GM19372 (cell line): Measurements from ENCODE around the gene ZFYVE26.

Experiments used
- ATAC-seq: cut with Tn5 transposase; IDR thresholded peaks from one replicate; pipeline ENCODE4 v1.9.1; 2021; ENCODE audit warnings: mild to moderate bottlenecking, low read depth, moderate library complexity; ENCODE audit not compliant: unreplicated experiment

ZFYVE26 gene

DNA sequence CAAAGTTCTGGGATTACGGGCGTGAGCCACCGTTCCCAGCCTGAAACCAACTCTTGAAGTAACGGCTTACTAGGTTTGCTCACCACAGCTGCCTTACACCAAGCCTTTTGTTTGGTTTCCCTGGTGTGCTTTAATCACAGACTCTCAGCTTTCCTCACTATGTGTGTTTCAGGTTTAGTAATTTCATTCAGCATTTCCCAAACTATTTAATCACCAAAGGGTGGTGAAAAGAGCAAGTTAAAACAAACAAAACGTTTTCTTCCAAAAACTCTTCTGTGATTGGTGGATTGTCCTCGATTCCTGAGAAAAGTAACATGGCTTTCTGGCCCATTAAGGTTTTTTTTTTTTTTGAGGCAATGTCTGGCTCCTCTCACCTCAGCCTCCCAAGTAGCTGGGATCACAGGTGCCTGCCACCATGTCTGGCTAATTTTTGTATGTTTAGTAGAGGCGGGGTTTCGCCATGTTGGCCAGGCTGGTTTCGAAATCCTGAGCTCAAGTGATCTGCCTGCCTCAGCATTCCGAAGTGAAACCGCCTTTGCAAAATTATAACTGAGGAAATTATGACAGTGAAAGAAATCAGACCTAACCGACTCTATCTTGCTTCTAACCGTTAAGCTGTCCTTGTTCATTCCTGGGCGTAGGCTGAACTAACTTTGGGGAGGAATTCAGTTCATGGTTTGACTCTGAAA lies 1.5 kb upstream of the ZFYVE26 start:
- no peak for ATAC-seq

DNA sequence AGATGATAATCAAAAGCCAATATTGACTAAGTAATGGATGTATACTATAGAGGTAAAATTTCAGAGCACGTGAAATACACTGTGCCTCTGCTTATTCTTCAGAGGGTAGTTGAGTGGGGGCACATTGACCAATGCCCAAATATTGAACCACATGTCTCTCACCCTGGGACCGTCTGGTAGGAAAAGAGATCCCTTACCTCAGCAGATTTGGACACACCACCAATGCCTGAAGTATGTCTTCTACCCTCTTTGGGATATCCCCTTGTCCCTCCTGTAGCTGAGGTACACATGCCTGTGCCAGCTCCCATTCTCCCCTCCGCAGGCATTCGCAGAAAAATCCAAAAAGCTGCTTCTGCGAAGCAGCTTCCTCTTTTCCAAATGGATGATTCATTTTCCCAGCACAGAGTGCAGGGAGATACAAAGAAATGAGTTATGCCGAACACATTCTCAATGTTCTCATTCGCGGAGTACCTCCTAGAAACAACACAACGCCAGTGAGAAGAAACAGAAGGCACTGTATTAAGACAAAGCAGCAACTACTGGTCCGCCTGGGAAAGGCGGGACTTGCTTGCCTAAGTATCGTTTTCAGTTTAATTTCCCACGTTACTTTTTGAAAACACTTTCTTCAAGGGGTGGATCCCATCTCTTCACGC lies 691 bp downstream of the ZFYVE26 start:
- ATAC-seq: no peak

DNA sequence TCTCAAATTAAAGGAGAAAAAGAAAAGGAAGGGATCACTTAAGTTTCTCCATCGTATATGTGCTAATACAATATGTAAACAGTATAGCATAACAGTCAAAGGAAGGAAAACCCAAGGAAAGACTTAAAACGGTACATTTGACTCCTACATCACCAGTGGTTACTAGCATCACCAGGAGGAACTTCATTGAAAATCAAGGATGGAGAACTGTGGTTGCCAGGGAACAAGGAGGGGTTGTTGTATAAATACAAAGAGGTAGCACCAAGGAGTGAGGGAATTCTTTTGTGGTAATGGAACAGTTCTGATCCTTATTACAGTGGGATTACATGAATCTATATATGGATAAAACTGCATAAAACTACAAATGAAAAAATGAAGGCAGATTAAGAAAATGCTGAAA lies 1.6 kb downstream of the ZFYVE26 start:
- ATAC-seq: no peak

DNA sequence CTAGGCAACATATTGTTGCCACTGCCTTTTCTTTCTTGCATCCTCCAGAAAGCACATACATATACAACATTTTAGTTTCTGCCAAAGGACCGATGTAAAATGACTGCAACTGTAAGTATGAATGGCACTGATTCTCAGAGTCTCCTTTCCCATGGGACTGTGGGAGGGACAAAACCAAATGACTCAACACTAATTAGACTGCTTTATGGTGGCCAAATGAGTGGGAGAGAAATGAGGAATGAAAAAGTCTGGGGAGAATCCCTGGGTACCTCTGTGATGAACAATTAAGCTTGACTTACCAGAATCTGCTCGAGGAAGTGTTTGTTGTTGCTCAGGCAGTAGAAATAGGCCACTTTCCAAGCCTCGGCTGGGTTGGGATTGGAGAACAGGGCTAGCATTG lies 10.1 kb downstream of the ZFYVE26 start:
- ATAC-seq: no peak

DNA sequence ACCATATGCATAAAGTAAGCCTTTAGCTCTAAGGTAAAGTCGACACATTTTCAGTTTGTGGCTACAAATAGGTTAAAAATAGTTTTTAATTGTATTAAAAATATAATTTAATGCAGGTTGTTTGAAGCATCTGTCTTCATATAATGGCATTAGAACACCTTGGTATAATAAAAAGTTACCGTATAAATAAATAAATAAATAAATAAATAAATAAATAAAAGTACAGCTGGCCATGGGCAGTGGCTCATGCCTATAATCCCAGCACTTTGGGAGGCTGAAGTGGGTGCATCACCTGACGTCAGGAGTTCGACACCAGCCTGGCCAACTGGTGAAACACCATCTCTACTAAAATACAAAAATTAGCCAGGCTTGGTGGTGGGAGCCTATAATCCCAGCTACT lies 15.6 kb downstream of the ZFYVE26 start:
- no peak for ATAC-seq

DNA sequence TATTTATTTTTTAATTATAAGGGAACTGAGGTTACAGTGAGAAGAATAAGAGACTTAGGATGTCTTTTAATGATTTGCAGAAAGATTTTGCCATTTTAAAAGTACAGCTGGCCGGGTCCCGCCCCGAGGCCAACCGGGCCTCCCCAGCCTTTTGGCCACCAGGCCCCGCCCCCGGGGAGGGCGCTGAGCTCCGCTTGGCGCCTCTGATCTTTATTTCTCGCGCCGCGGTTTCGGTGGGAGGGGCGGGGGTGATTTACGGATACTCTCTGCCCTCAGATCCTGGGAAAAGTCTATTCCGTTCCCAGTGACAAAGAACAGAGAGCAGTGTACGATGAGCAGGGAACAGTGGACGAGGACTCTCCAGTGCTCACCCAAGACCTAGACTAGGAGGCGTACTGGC lies 17.7 kb downstream of the ZFYVE26 start:
- no peak for ATAC-seq

DNA sequence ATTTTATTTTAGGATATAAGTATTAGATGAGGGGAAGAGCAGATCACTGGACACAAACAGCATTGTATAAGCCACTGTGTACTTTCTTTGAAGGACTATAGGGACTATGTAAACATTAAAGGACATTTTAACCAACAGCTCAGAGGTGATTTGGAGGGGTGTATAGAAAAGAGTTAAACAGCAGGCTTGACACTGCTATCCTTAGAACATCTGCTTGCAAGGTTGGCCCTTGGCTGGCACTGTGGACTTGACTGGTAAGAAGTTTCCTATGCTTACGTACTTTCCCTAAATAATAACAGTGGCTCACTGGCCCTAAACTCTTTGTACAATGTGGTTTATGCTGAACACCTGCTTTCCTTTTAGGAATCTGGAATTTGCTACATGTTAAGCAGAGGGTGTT lies 28.7 kb downstream of the ZFYVE26 start:
- no peak for ATAC-seq

DNA sequence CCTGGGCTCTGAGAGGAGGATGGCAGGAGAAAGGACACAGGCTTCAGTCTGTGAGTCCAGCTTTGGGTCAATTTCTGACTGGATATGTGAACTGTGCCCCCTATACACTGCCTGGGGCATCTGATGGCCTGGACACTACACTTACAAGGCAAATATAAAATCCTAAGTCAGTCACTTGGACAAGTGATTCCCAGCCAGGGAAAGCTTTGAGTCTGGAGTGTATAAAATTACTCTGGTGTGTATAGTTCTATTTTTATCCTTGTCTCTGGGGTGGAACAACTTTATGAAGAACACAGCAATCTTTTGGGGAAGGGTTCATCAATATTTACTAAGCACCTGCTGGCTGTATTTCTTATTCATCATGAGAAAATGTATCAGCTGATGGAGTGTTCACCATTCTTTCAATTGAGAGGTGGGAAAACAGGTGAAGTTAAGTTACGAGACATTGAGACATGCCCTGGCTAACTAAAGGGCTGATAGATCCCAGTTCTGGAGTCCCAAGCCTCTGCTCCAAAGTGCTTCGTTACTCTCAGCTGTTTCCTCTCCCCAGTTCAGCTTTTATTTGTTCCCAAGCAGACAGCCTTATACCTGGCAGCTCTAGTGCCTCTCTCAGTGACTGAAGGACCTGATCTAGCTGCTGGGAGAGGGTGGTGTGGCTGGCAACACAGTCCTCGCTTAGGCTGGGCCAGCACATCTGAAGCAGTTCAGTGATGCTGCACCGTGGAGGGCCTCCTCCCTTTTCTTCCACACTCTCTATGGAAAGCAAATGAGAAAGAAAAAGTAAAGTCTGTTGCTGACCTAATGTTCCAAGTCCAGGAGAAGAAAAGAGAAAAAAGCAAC lies 30.9 kb downstream of the ZFYVE26 start:
- ATAC-seq: no peak

DNA sequence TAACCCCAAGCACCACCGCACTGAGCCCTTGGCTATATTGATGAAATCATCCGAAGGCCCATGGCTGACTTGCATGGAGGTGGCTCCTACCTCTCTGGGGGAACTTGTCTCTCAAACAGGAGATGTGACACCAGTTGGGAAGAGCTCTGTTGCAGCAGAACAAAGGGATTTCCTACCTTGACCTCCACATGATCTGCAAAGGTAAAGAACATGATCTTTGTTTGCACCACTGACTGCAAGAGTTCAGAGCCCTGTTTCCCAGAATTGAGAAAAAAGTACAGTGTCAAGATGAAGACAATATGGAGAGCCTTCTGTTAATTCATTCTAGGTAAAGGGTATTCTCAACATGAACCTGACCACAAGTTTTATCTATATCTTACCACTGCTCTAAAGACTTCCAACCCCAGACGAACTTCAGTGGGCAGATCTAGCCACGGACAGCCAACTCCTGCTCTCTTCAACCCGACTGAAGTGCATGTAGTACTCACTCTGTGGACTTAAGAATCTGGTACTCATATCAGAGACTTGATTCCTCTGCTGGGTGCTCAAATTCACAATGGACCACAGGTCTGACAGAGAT lies 32.1 kb downstream of the ZFYVE26 start:
- no peak for ATAC-seq

DNA sequence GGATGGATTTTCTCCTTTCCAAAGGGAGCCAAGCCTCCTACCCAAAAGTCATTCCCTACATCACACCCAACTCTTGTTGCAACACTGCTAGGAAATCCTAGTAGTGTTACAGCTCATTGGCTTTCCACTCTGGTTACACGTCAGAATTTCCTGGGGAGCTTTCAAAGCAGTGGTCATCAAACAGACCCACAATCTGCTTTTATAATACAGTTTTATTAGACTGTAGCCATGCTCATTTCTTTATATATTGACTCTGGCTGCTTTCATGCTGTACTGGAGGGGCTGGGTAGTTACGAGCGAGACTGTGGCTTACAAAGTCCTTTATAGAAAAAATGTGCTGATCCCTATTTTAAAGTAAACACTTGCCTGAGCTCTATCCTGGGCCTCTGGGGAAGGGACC lies 34.3 kb downstream of the ZFYVE26 start:
- no peak for ATAC-seq

DNA sequence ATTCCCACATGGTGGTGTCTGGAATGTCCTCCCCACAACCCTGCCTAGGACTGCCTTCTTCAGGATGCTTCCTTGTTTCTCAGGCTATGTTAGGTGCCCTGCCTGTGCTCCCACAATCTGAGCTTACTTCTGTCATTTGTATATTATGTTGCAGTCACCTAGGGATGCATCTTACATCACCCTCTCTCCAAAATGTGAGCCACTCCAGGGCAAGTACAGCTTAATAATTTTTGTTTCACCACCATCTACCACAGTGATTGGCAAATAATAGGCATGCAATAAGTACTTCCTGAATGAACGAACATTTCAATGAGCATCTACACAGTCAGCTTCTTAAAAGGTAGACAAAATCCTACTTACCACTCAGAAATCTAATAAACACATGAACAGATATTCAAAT lies 37.6 kb downstream of the ZFYVE26 start:
- no peak for ATAC-seq

DNA sequence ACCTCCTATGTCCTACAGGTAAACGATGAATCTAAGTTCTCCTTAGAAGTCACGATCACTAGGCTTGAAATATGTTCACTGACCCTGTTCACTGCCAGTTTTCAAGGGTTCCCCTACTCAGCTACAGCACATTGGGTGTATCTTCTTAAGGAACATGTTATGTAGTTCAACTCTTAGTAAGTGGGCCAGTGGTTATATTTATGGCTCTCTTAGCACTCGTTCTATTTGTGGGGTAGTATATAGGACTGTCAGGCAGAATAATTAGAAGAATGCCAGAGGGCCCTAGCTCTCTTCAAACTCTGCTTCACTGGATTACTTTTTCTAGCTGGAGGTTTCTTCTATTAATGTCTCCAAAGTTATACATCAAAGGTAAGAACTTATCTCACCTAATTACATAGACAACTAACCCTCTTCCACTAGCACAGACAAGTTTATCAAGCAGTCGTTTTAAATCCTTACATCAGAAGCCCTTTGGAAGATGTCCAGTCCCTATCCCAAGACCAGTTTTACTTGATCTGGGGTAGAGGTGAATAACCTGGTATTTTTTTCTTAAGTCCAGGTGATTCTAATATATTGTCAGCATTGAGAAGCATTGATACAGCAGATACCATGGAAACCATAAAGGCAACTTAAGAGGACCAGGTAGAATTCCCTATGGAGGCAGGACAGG lies 39.6 kb downstream of the ZFYVE26 start:
- ATAC-seq: no peak

DNA sequence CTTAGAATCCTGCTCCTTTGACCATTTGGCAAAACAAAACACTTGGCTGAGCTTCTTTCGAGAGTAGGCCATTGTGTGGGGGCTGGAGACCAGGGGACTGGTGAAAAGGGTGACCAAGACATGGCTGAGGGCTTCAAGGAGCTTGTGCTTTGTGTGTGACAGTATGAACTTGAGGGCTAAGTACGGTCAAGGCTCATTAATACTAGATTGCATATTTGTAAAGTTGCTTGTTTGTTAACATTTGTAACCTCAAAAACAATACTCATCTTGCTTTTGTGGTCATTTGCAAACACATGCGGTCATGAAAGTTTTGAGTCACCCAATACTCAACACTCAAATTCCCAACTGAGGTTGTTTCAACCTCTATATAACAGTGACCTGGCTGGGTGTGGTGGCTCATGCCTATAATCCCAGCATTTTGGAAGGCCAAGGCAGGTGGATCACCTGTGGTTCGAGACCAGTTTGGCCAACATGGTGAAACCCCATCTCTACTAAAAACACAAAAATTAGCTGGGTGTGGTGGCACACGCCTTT lies 42.5 kb downstream of the ZFYVE26 start:
- ATAC-seq: no peak

DNA sequence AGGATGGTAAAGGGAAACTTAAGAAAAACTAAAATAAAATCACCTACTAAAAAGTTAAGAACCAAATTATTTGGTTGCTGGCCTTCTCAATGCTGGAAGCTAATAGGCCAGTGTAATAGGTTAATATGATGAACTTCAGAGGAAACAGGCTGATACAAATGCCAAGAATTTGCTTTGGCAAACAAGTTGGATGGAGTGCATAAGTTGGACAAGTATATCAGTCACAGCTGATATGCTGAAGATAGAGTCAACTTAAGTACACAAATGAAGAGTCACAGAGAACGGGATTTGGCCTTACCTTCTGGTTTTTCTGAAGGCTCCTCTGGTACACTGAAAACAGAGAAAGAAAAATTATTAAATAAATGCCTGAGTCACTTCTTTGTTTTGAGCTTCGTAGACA lies 48.2 kb downstream of the ZFYVE26 start:
- ATAC-seq: no peak

DNA sequence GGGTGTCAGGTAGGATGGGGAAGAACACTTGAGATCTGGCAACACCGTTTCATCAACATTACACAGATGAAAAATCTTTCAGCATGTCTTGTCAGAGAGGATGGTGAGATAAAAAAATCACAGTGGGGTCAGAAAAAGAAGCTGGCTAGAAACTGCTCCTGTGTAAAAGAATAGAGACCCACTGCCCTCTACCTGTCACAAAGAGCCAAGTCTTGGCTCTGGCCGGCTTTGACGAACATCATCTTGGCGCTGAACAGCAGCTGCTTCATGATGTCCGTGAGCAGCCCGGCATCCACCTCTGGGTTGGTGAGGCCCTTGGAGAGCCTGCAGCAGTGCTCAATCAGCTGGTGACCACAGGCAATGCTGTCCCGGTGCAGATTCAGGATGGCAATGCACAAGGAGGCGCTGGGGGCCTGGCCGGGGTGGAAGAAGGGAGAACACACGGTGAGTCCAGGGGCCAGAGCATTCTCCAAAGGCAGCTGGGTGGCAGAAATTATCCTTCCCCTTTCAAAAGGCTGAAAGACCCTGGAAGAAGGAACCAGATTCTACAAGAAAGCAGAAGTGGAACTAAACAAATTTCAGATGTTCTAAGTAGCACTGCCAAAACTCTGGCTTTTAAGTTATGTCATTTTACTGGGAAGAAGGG lies 50.2 kb downstream of the ZFYVE26 start:
- no peak for ATAC-seq

DNA sequence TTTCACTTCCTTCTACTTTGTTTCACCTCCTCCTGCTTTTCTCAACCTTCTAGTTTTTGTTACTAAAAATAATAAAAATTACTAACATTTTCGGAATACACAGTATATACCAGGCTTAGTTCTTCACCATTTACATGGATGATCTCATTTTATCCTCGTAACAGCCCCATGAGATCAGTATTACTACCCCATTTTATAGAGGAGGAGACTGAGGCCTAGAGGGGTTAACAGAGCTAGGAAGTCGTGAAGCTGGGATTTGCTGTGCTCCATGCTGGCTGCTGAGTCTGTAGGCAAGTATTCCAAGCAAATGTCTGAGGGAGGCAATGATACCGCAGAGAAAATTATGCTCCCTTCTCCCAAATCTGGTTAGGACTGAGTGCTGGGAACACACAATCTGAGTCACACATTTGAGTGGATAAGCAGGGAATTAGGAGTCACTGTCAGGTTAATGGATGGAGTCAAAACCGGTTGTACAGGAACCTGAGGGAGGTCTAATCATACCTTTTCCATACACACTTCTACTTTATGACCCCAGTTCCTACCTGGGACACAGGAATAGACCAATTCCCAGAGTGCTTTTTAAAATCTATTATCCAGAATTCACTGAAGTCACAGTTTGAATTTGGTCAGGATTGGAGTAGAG lies 51.1 kb downstream of the ZFYVE26 start:
- ATAC-seq: no peak

DNA sequence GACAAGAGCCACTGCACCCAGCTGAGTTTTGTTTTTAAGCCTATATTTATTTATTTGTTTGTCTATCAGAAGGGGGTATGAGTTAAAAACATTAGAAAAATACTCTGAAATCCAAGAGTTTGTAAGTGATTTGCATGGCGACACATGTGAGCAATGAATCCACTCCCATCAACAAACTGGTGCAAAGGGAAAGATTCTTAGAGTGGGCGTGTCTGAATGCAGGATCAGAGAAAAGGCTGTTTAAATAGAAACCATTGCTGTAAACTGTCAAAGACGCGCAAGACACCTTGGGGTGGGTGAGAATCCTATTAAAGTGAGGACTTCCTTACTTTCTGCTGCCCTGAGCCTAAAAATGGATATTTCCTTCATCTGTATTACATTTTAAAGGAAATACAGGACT lies 51.9 kb downstream of the ZFYVE26 start:
- no peak for ATAC-seq

DNA sequence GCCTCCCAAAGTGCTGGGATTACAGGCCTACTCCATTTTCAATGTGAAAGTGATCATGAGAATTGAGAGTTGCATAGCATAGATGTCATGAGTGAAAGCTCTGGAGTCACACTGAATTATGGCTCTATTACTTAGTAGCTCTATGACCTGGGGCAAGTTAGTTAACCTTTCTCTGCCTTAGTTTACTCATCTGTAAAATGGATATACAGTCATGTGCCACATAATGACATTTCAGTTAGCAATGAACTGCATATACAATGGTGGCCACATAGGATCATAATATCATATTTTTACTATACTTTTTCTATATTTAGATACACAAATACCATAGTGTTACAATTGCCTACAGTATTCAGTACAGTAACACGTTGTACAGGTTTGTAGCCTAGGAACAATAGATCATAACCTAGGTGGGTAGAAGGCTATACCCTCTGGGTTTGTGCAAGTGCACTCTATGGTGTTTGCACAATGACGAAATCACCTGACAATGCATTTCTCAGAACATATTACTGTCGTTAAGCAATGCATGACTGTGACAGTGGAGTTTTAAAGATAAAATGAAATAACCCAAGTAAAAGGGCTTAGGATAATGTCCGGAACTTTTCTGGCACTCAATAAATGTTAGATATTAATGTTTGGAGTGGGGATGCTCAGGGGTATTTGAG lies 53.1 kb downstream of the ZFYVE26 start:
- no peak for ATAC-seq

DNA sequence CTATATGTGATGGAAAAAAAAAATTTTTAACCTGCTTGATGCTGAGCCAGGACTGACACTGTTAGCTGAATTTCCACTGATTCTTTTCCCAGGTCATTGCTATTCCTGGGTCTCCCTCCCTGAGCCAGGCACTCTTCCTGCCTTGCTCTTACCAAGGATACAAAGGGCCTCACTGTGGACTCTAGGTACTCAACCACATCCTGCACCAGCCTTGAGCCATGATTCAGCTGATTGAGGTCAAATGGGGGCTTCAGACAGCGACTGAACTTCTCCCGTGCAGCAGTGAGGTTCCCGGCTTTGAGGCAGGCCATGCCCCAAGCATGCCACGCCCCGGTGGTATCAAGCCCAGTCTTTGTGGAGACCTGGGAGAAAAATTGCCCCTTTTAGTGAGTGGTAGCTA lies 54.3 kb downstream of the ZFYVE26 start:
- no peak for ATAC-seq
